Measurements from ENCODE around the gene HMG20B. TPM values are rescaled to one million over a fixed set of nuclear protein-coding genes. Genes with fewer than 3 reads are reported as not detected.

The HMG20B gene
- total RNA-seq, 1 experiment from 2014 or later = 186 TPM

- ChIA-PET CTCF (interaction anchor here (0.7 to 1.4 kb wide), 4 partner anchors 11 to 31 kb away, joined by 3 to 11 read pairs (median 4); no protein-coding TSS in a partner anchor), RAD21 (ENCODE audit: low non-redundant PET in 1 of 2, low total read pairs in 2 of 2, uncharacterized antibody in 2 of 2, unreplicated experiment in 2 of 2) (interaction anchor here in 1 of 2 experiments (1.1 to 1.2 kb wide), 2 partner anchors 28 to 32 kb away, joined by 3 to 5 read pairs; no protein-coding TSS in a partner anchor), POLR2A (interaction anchor here (0.6 to 1.2 kb wide), 3 partner anchors 10 to 37 kb away, joined by 3 to 5 read pairs (median 3); partner anchors contain the start of gene TEKTIP1)
- BruUV-seq (replicated peaks) = no TSS peak
- Histone ChIP-seq H3K9me2 (ENCODE audit: insufficient read depth) (no peaks in the 10 kb centered on the region), H3K36me3 (ENCODE audit: control insufficient read depth in 1 of 2, insufficient read depth in 2 of 2, low read length in 2 of 2) (peaks cover 3 to 21% of the 10 kb centered on the region in 2 experiments; a peak in 2 of 4 replicates), H3K4me1 (ENCODE audit: control insufficient read depth in 1 of 2, insufficient read depth in 2 of 2, low read length in 2 of 2) (peaks cover 24 to 70% of the 10 kb centered on the region in 2 experiments), H3K27ac (ENCODE audit: low read depth, low read length) (peak overlapping the region; percentile 71), H3K4me2 (ENCODE audit: low read length) (peak overlapping the region; percentile 77), H3K9ac (ENCODE audit: low read length) (peak overlapping the region; percentile 50; the same call in 1 of the 2 replicates), H3K79me2 (ENCODE audit: insufficient read depth, low read length) (peaks cover 24% of the 10 kb centered on the region; the same call in 1 of the 2 replicates), H4K20me1 (ENCODE audit: insufficient read depth) (no peaks in the 10 kb centered on the region; the same call in 1 of the 2 replicates), H3K27me3 (ENCODE audit: insufficient read depth, low read length) (no peaks in the 10 kb centered on the region), H3K9me3 (ENCODE audit: control insufficient read depth in 1 of 2, insufficient read depth in 1 of 2, low read depth in 1 of 2, low read length in 2 of 2) (no peaks in the 10 kb centered on the region), H2AFZ (ENCODE audit: low read depth, low read length, poor library complexity, severe bottlenecking) (no peak overlapping the region), H3K4me3 (replicated peaks in 1 of 2; ENCODE audit: low read depth in 1 of 2, low read length in 2 of 2) (peak overlapping the region; percentile 23 to 50)
- intact Hi-C loops (cut with micrococcal nuclease) = loop anchor here (1.0 to 10.0 kb wide), 2 partner anchors 31 to 629 kb away; no protein-coding TSS in a partner anchor
- DNase-seq (ENCODE audit: low read depth, low spot score) (no peak), ATAC-seq (no peak)
- TF ChIP-seq CEBPB (IDR thresholded peaks at IDR 0.05; ENCODE audit: low read depth) = no peak
- TF ChIP-seq YY1 (IDR thresholded peaks at IDR 0.05; ENCODE audit: extremely low read depth, insufficient replicate concordance, low read depth, low read length) = no peak
- TF ChIP-seq TCF7L2 (IDR thresholded peaks at IDR 0.05; ENCODE audit: borderline replicate concordance, extremely low read depth, insufficient read depth, insufficient read length) = no peak
- no peak for TF ChIP-seq ATF3 (IDR thresholded peaks at IDR 0.05)
- TF ChIP-seq, protein P1, sequence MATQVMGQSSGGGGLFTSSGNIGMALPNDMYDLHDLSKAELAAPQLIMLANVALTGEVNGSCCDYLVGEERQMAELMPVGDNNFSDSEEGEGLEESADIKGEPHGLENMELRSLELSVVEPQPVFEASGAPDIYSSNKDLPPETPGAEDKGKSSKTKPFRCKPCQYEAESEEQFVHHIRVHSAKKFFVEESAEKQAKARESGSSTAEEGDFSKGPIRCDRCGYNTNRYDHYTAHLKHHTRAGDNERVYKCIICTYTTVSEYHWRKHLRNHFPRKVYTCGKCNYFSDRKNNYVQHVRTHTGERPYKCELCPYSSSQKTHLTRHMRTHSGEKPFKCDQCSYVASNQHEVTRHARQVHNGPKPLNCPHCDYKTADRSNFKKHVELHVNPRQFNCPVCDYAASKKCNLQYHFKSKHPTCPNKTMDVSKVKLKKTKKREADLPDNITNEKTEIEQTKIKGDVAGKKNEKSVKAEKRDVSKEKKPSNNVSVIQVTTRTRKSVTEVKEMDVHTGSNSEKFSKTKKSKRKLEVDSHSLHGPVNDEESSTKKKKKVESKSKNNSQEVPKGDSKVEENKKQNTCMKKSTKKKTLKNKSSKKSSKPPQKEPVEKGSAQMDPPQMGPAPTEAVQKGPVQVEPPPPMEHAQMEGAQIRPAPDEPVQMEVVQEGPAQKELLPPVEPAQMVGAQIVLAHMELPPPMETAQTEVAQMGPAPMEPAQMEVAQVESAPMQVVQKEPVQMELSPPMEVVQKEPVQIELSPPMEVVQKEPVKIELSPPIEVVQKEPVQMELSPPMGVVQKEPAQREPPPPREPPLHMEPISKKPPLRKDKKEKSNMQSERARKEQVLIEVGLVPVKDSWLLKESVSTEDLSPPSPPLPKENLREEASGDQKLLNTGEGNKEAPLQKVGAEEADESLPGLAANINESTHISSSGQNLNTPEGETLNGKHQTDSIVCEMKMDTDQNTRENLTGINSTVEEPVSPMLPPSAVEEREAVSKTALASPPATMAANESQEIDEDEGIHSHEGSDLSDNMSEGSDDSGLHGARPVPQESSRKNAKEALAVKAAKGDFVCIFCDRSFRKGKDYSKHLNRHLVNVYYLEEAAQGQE (IDR thresholded peaks at IDR 0.05; ENCODE audit: low read depth) = no peak
- TF ChIP-seq EGR1 (IDR thresholded peaks at IDR 0.05; ENCODE audit: low read depth) = no peak
- TF ChIP-seq, protein P2, sequence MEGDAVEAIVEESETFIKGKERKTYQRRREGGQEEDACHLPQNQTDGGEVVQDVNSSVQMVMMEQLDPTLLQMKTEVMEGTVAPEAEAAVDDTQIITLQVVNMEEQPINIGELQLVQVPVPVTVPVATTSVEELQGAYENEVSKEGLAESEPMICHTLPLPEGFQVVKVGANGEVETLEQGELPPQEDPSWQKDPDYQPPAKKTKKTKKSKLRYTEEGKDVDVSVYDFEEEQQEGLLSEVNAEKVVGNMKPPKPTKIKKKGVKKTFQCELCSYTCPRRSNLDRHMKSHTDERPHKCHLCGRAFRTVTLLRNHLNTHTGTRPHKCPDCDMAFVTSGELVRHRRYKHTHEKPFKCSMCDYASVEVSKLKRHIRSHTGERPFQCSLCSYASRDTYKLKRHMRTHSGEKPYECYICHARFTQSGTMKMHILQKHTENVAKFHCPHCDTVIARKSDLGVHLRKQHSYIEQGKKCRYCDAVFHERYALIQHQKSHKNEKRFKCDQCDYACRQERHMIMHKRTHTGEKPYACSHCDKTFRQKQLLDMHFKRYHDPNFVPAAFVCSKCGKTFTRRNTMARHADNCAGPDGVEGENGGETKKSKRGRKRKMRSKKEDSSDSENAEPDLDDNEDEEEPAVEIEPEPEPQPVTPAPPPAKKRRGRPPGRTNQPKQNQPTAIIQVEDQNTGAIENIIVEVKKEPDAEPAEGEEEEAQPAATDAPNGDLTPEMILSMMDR (IDR thresholded peaks at IDR 0.05 in 2 of 3, conservative IDR thresholded peaks at IDR 0.05 in 1 of 3; ENCODE audit: borderline replicate concordance in 1 of 3, insufficient read depth in 1 of 3, low read depth in 2 of 3, low read length in 2 of 3) = no peak
- TF ChIP-seq JUND (IDR thresholded peaks at IDR 0.05) = no peak
Observed at GRCh38 chr19:3575949-3576673, 3.4 kb downstream of the HMG20B start.

Data from HCT116 (cell line).